Left kidney (tissue), 2 donors: Measurements from ENCODE around the gene CPNE4. TPM values are rescaled to one million over a fixed set of nuclear protein-coding genes. Genes with fewer than 3 reads are reported as not detected.

Experiments
- DNase-seq: peaks from one replicate; pipeline ENCODE4 v3.0.0-alpha.2; 2013
- polyA plus RNA-seq: library from polyadenylated mRNA; unstranded; fragments of 120-200 nt; gene quantifications from one replicate; pipeline ENCODE4 v1.2.1, GENCODE V29; 2013; ENCODE audit not compliant: insufficient read length

Gene CPNE4
- polyA plus RNA-seq, 1 donor = 0.68 TPM

GRCh38 chr3:131796558-131797198 is 238.1 kb downstream of the CPNE4 start:
- no peak for DNase-seq

GRCh38 chr3:131796111-131796510 is 238.7 kb downstream of the CPNE4 start:
- DNase-seq = no peak

- no peak for DNase-seq
These were observed 239.3 kb downstream of the CPNE4 start for GRCh38 chr3:131795390-131796090.

- peak; percentile 46 for DNase-seq
These were observed 239.9 kb downstream of the CPNE4 start for GRCh38 chr3:131794766-131795388.

- no peak for DNase-seq
These were observed 240.9 kb downstream of the CPNE4 start for GRCh38 chr3:131793870-131794269.

GRCh38 chr3:131789188-131789587 is 245.6 kb downstream of the CPNE4 start:
- no peak for DNase-seq

- DNase-seq = no peak
These were observed 248.4 kb downstream of the CPNE4 start for GRCh38 chr3:131786386-131786785.

GRCh38 chr3:131782751-131783150 is 252.1 kb downstream of the CPNE4 start:
- DNase-seq = no peak

GRCh38 chr3:131778526-131778925 is 256.3 kb downstream of the CPNE4 start:
- DNase-seq = no peak

- DNase-seq = no peak
These were observed 259.2 kb downstream of the CPNE4 start for GRCh38 chr3:131775650-131776049.

GRCh38 chr3:131772269-131773026 is 262.4 kb downstream of the CPNE4 start:
- no peak for DNase-seq

- no peak for DNase-seq
These were observed 271.7 kb downstream of the CPNE4 start for GRCh38 chr3:131762981-131763564.

GRCh38 chr3:131756405-131756804 is 278.4 kb downstream of the CPNE4 start:
- no peak for DNase-seq

GRCh38 chr3:131755380-131755779 is 279.4 kb downstream of the CPNE4 start:
- DNase-seq = no peak

GRCh38 chr3:131750256-131750655 is 284.6 kb downstream of the CPNE4 start:
- DNase-seq = no peak

GRCh38 chr3:131749826-131750225 is 285.0 kb downstream of the CPNE4 start:
- no peak for DNase-seq

GRCh38 chr3:131747466-131747865 is 287.3 kb downstream of the CPNE4 start:
- DNase-seq = no peak

GRCh38 chr3:131744765-131745164 is 290.0 kb downstream of the CPNE4 start:
- no peak for DNase-seq

- no peak for DNase-seq
These were observed 291.7 kb downstream of the CPNE4 start for GRCh38 chr3:131743126-131743525.

- no peak for DNase-seq
These were observed 295.6 kb downstream of the CPNE4 start for GRCh38 chr3:131739211-131739610.

- DNase-seq = no peak
These were observed 296.7 kb downstream of the CPNE4 start for GRCh38 chr3:131738095-131738494.

- no peak for DNase-seq
These were observed 299.3 kb downstream of the CPNE4 start for GRCh38 chr3:131735544-131735943.
